Activated naive CD4-positive, alpha-beta T cell treated with anti-CD3 and anti-CD28 coated beads for 36 hours (primary cell): ENCODE data around the gene IL22RA1. TPM values are rescaled to one million over a fixed set of nuclear protein-coding genes. Genes with fewer than 3 reads are reported as not detected.

Experiments
- CTCF ChIA-PET: fragments of 350-600 bp; sonication (Branson Sonifier 250); formaldehyde crosslinking; loops from one replicate; lab custom pipeline; 2021; ENCODE audit warnings: antibody characterized with exemption; lab: Charles Lee
- DNase-seq: peaks from one replicate; pipeline ENCODE4 v3.0.0-alpha.2; 2020
- H3K27ac Mint-ChIP-seq: one replicate; pipeline ENCODE4 v1.8.0; 2021; ENCODE audit warnings: mild to moderate bottlenecking, mixed read lengths
- H3K27me3 Mint-ChIP-seq: one replicate; pipeline ENCODE4 v1.8.0; 2021; ENCODE audit warnings: low read depth, mixed read lengths
- H3K36me3 Mint-ChIP-seq: one replicate; pipeline ENCODE4 v1.8.0; 2021; ENCODE audit warnings: low read depth, mixed read lengths
- H3K4me1 Mint-ChIP-seq: one replicate; pipeline ENCODE4 v1.8.0; 2021; ENCODE audit warnings: low read depth, mixed read lengths
- H3K4me3 Mint-ChIP-seq: one replicate; pipeline ENCODE4 v1.8.0; 2021; ENCODE audit warnings: mild to moderate bottlenecking, moderate library complexity, mixed read lengths
- H3K9me3 Mint-ChIP-seq: one replicate; pipeline ENCODE4 v1.8.0; 2021; ENCODE audit warnings: mixed read lengths
- intact Hi-C: fragments of 100-400 bp; cut with micrococcal nuclease; formaldehyde crosslinking; loops from one replicate; pipeline ENCODE4 v1.15.1; 2023
- total RNA-seq, 2 experiments: library from RNA; stranded (reverse); gene quantifications; one replicate each; pipeline ENCODE4 v1.2.3, GENCODE V29; 2021

Gene IL22RA1
- total RNA-seq, 2 experiments from 2014 or later = not detected

- H3K9me3 Mint-ChIP-seq = no peaks in the 10 kb centered on the region
- no peaks in the 10 kb centered on the region for H3K4me1 Mint-ChIP-seq
- H3K27me3 Mint-ChIP-seq = no peaks in the 10 kb centered on the region
- no peak overlapping the region for H3K27ac Mint-ChIP-seq
- H3K4me3 Mint-ChIP-seq = no peak overlapping the region
- H3K36me3 Mint-ChIP-seq = no peaks in the 10 kb centered on the region
- intact Hi-C loops = no loop called here
- DNase-seq = no peak
- CTCF ChIA-PET = interaction anchor here (1.0 to 1.3 kb wide), 3 partner anchors 10 to 248 kb away, joined by 3 to 4 read pairs (median 3); no protein-coding TSS in a partner anchor
Observed at GRCh38 chr1:24162201-24162600, 19.3 kb upstream of the IL22RA1 start.

GRCh38 chr1:24161270-24161669 lies 18.3 kb upstream of the IL22RA1 start:
- intact Hi-C loops = no loop called here

GRCh38 chr1:24159366-24159765 lies 16.4 kb upstream of the IL22RA1 start:
- Mint-ChIP-seq H3K4me1 (no peaks in the 10 kb centered on the region), H3K36me3 (no peaks in the 10 kb centered on the region), H3K9me3 (no peaks in the 10 kb centered on the region), H3K27me3 (no peaks in the 10 kb centered on the region), H3K27ac (no peak overlapping the region), H3K4me3 (no peak overlapping the region)
- no peak for DNase-seq
- CTCF ChIA-PET = interaction anchor here (1.0 to 1.1 kb wide), 2 partner anchors 9 to 40 kb away, joined by 3 to 6 read pairs; no protein-coding TSS in a partner anchor
- intact Hi-C loops = no loop called here

More at GRCh38 chr1:24161270-24161669, 18.3 kb upstream of the IL22RA1 start:
- DNase-seq = no peak
- no peaks in the 10 kb centered on the region for H3K9me3 Mint-ChIP-seq
- H3K4me3 Mint-ChIP-seq = no peak overlapping the region
- no peak overlapping the region for H3K27ac Mint-ChIP-seq
- H3K27me3 Mint-ChIP-seq = no peaks in the 10 kb centered on the region
- CTCF ChIA-PET = interaction anchor here (1.0 to 1.3 kb wide), 3 partner anchors 9 to 247 kb away, joined by 3 to 4 read pairs (median 3); no protein-coding TSS in a partner anchor
- no peaks in the 10 kb centered on the region for H3K4me1 Mint-ChIP-seq
- no peaks in the 10 kb centered on the region for H3K36me3 Mint-ChIP-seq

- intact Hi-C loops = no loop called here
- Mint-ChIP-seq H3K27ac (no peak overlapping the region), H3K4me3 (no peak overlapping the region), H3K36me3 (no peaks in the 10 kb centered on the region), H3K4me1 (no peaks in the 10 kb centered on the region), H3K9me3 (no peaks in the 10 kb centered on the region), H3K27me3 (peaks cover 2% of the 10 kb centered on the region)
- DNase-seq = no peak
- CTCF ChIA-PET = no interaction called here
Observed at GRCh38 chr1:24157918-24158481, 15.1 kb upstream of the IL22RA1 start.

- DNase-seq = no peak
- H3K36me3 Mint-ChIP-seq = no peaks in the 10 kb centered on the region
- peaks cover 11% of the 10 kb centered on the region for H3K27me3 Mint-ChIP-seq
- no peak overlapping the region for H3K27ac Mint-ChIP-seq
- no peaks in the 10 kb centered on the region for H3K4me1 Mint-ChIP-seq
- no peak overlapping the region for H3K4me3 Mint-ChIP-seq
- H3K9me3 Mint-ChIP-seq = no peaks in the 10 kb centered on the region
- CTCF ChIA-PET = interaction anchor here (0.6 kb wide), 1 partner anchor 524 kb away, joined by 5 read pairs; no protein-coding TSS in a partner anchor
- intact Hi-C loops = no loop called here
Observed at GRCh38 chr1:24156542-24157260, 13.8 kb upstream of the IL22RA1 start.

- H3K27ac Mint-ChIP-seq = no peak overlapping the region
- H3K9me3 Mint-ChIP-seq = no peaks in the 10 kb centered on the region
- peaks cover 26% of the 10 kb centered on the region for H3K27me3 Mint-ChIP-seq
- intact Hi-C loops = no loop called here
- H3K36me3 Mint-ChIP-seq = no peaks in the 10 kb centered on the region
- H3K4me3 Mint-ChIP-seq = no peak overlapping the region
- peaks cover 12% of the 10 kb centered on the region for H3K4me1 Mint-ChIP-seq
- DNase-seq = peak; percentile 17
- CTCF ChIA-PET = interaction anchor here (0.6 to 3.8 kb wide), 6 partner anchors 9 to 533 kb away, joined by 3 to 31 read pairs (median 4); no protein-coding TSS in a partner anchor
Observed at GRCh38 chr1:24155011-24155782, 12.3 kb upstream of the IL22RA1 start.

GRCh38 chr1:24154215-24154614 lies 11.3 kb upstream of the IL22RA1 start:
- no peak for DNase-seq
- H3K9me3 Mint-ChIP-seq = no peaks in the 10 kb centered on the region
- no peak overlapping the region for H3K27ac Mint-ChIP-seq
- intact Hi-C loops = loop anchor here (5.0 kb wide), 1 partner anchor 168 kb away; no protein-coding TSS in a partner anchor
- H3K27me3 Mint-ChIP-seq = peaks cover 29% of the 10 kb centered on the region
- no peaks in the 10 kb centered on the region for H3K36me3 Mint-ChIP-seq
- CTCF ChIA-PET = interaction anchor here (1.0 to 3.8 kb wide), 4 partner anchors 44 to 534 kb away, joined by 3 to 31 read pairs (median 4); no protein-coding TSS in a partner anchor
- H3K4me1 Mint-ChIP-seq = peaks cover 18% of the 10 kb centered on the region
- H3K4me3 Mint-ChIP-seq = no peak overlapping the region

- no peak for DNase-seq
- CTCF ChIA-PET = interaction anchor here (0.8 to 3.8 kb wide), 6 partner anchors 9 to 240 kb away, joined by 3 to 31 read pairs (median 5); no protein-coding TSS in a partner anchor
Observed at GRCh38 chr1:24152631-24153494, 9.9 kb upstream of the IL22RA1 start.

GRCh38 chr1:24151175-24151533 lies 8.2 kb upstream of the IL22RA1 start:
- Mint-ChIP-seq H3K9me3 (no peaks in the 10 kb centered on the region), H3K27ac (no peak overlapping the region), H3K4me3 (peak overlapping the region; percentile 63), H3K4me1 (peaks cover 18% of the 10 kb centered on the region), H3K36me3 (no peaks in the 10 kb centered on the region), H3K27me3 (peaks cover 32% of the 10 kb centered on the region)
- DNase-seq = no peak
- CTCF ChIA-PET = interaction anchor here (0.6 to 3.8 kb wide), 10 partner anchors 8 to 421 kb away, joined by 3 to 31 read pairs (median 8); partner anchors contain the start of gene IFNLR1
- intact Hi-C loops = loop anchor here (5.0 kb wide), 1 partner anchor 171 kb away; no protein-coding TSS in a partner anchor

More at GRCh38 chr1:24152631-24153494, 9.9 kb upstream of the IL22RA1 start:
- H3K27me3 Mint-ChIP-seq = peaks cover 32% of the 10 kb centered on the region
- H3K27ac Mint-ChIP-seq = no peak overlapping the region
- H3K4me3 Mint-ChIP-seq = no peak overlapping the region
- no peaks in the 10 kb centered on the region for H3K9me3 Mint-ChIP-seq
- H3K36me3 Mint-ChIP-seq = no peaks in the 10 kb centered on the region
- H3K4me1 Mint-ChIP-seq = peaks cover 18% of the 10 kb centered on the region
- intact Hi-C loops = loop anchor here (5.0 kb wide), 1 partner anchor 169 kb away; no protein-coding TSS in a partner anchor

GRCh38 chr1:24150234-24151174 lies 7.6 kb upstream of the IL22RA1 start:
- H3K27ac Mint-ChIP-seq = no peak overlapping the region
- intact Hi-C loops = loop anchor here (1.0 to 5.0 kb wide), 4 partner anchors 37 to 241 kb away; partner anchors contain the start of gene IFNLR1

More at GRCh38 chr1:24150234-24151174, 7.6 kb upstream of the IL22RA1 start:
- Mint-ChIP-seq H3K4me1 (peaks cover 18% of the 10 kb centered on the region), H3K9me3 (no peaks in the 10 kb centered on the region), H3K27me3 (peaks cover 32% of the 10 kb centered on the region), H3K36me3 (no peaks in the 10 kb centered on the region), H3K4me3 (peak overlapping the region; percentile 63)
- CTCF ChIA-PET = interaction anchor here (0.6 to 2.3 kb wide), 38 partner anchors 9 to 680 kb away, joined by 3 to 30 read pairs (median 4); partner anchors contain the start of gene IFNLR1
- peak; percentile 95 for DNase-seq
